GM12891 (cell line): ENCODE data around the gene MRPL34.
"Not testable (repeated sequence)": the region's sequence is repeated elsewhere in the genome, so short reads cannot be mapped to it uniquely, and the experiment has no call there.

ENCODE experiments used
- DNase-seq: peaks from one replicate; pipeline ENCODE4 v3.0.0; 2011; ENCODE audit warnings: low spot score; ENCODE audit not compliant: insufficient read length
- FAIRE-seq: peaks from 2 replicates; lab custom pipeline; 2011; peaks lifted over from hg19 to GRCh38; lab: Jason Lieb, UNC
- PAX5 ChIP-seq: IDR thresholded peaks from 2 replicates; pipeline ENCODE4 v1.6.1; 2011; ENCODE audit warnings: low read length, moderate library complexity, mild to moderate bottlenecking; ENCODE audit not compliant: insufficient read depth, severe bottlenecking
- POLR2A ChIP-seq: IDR thresholded peaks from 2 replicates; pipeline ENCODE4 v1.6.1; 2011; ENCODE audit warnings: low read depth, low read length, control low read depth
- POLR2AphosphoS5 ChIP-seq: IDR thresholded peaks from 2 replicates; pipeline ENCODE4 v1.6.1; 2011; ENCODE audit warnings: low read depth, low read length, control low read depth
- POU2F2 ChIP-seq: IDR thresholded peaks from 2 replicates; pipeline ENCODE4 v1.6.1; 2011; ENCODE audit warnings: low read depth, mild to moderate bottlenecking, control low read depth, low read length, moderate library complexity
- SPI1 ChIP-seq: IDR thresholded peaks from 2 replicates; pipeline ENCODE4 v1.6.1; 2011; ENCODE audit warnings: low read depth, low read length, control low read depth
- TAF1 ChIP-seq: IDR thresholded peaks from 2 replicates; pipeline ENCODE4 v1.6.1; 2011; ENCODE audit warnings: low read depth, low read length, control low read depth

Gene MRPL34

DNA sequence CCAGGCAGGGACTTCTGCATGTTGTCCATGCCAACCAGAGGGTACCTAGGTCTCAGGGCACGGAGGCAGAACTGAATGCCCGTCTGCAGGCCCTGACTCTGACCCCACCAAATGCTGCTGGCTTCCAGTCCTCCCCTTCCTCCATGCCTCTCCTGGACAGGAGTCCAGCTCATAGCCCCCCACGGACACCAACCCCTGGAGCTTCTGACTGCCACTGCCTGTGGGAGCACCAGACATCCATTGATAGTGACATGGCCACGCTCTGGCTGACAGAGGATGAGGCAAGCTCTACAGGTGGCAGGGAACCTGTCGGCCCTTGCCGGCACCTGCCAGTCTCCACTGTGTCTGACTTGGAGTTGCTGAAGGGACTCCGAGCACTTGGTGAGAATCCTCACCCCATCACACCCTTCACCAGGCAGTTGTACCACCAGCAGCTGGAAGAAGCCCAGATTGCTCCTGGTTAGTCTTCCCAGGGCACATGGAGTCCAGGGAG is 22.1 kb upstream of the MRPL34 start:
- no peak for FAIRE-seq
- TF ChIP-seq POLR2A (no peak), POU2F2 (no peak), PAX5 (no peak), POLR2AphosphoS5 (no peak), SPI1 (no peak), TAF1 (no peak)
- no peak for DNase-seq

DNA sequence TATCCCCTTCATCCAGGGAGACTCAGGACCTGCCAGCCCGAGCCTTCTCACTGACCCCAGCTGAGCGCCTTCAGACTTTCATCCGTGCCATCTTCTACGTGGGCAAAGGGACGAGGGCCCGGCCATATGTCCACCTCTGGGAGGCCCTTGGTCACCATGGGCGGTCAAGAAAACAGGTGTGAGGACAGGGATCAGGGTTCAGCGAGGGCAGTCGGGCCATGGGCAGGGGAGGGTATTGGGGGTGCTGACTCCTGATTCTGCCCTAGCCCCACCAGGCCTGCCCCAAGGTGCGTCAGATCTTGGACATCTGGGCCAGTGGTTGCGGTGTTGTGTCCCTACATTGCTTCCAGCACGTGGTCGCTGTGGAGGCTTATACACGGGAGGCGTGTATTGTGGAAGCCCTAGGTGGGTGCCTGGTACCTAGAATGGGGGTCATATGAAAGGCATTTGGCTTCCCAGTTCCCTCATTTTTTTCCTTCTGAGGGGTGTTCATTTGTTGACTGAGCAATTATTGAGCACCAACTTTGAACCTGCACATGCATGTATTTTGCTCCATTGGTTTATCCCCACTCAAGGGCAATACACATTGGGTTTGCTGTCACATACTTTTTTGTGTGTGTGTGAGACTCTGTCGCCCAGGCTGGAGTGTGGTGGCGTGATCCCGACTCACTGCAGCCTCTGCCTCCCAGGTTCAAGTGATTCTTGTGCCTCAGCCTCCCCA is 20.1 kb upstream of the MRPL34 start:
- FAIRE-seq = no peak
- TF ChIP-seq POLR2A (no peak), POLR2AphosphoS5 (no peak), SPI1 (no peak), PAX5 (no peak), POU2F2 (no peak), TAF1 (no peak)
- DNase-seq = no peak

DNA sequence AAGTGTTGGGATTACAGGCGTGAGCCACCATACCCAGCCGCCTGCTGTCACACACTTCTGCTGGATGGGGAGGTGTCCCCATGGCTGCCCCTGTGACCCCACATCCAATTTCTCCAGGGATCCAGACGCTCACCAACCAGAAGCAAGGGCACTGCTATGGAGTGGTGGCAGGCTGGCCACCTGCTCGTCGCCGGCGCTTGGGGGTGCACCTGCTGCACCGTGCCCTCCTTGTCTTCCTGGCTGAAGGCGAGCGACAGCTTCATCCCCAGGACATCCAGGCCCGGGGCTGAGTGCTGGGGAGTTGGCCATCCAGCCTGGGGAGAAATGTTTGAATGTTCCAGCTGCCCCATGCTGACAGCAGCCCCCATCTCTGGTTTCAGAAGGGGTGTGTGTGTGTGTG is 19.4 kb upstream of the MRPL34 start:
- TF ChIP-seq PAX5 (no peak), POU2F2 (no peak), SPI1 (no peak)
- DNase-seq (no peak), FAIRE-seq (no peak)

DNA sequence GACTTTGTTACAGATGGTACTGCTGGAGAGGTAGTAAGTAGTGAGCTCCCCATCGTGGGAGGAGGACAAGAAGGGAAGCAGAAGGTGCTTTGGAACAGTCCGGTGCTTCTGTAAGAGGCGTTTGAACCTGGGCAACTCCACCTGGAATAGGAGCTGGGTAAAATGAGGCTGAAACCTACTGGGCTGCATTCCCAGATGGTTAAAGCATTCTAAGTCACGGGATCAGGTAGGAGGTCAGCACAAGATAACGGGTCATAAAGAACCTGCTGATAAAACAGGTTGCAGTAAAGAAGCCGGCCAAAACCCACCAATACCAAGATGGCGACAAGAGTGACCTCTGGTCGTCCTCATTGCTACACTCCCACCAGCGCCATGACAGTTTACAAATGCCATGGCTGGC is 18.9 kb upstream of the MRPL34 start:
- TF ChIP-seq TAF1 (no peak), SPI1 (no peak), POU2F2 (no peak), POLR2A (no peak), PAX5 (no peak)
- FAIRE-seq = no peak
- no peak for DNase-seq

DNA sequence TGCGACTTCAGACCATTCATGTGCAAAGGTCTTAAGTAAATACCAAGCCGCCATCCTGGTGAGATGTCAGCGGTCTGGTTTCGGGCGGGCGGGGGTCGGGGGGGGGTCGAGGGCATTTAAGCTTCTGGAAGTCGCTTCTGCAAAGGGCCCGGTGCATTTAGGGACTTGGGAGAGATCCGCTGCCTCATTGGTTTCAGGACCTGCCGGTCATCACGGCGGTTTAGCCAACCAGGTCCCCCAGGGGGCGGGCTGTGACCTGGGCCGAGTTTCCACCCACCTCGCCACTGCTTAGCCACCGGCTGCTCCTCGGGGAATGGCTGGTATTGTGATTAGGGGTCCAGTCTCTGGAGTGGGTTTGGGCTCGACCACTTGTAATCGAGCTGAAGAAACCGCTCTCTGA is 16.2 kb upstream of the MRPL34 start:
- TF ChIP-seq TAF1 (no peak), POLR2A (no peak), POLR2AphosphoS5 (no peak), POU2F2 (no peak), SPI1 (no peak), PAX5 (no peak)
- DNase-seq = peak; percentile 77
- FAIRE-seq = peak; percentile 41

DNA sequence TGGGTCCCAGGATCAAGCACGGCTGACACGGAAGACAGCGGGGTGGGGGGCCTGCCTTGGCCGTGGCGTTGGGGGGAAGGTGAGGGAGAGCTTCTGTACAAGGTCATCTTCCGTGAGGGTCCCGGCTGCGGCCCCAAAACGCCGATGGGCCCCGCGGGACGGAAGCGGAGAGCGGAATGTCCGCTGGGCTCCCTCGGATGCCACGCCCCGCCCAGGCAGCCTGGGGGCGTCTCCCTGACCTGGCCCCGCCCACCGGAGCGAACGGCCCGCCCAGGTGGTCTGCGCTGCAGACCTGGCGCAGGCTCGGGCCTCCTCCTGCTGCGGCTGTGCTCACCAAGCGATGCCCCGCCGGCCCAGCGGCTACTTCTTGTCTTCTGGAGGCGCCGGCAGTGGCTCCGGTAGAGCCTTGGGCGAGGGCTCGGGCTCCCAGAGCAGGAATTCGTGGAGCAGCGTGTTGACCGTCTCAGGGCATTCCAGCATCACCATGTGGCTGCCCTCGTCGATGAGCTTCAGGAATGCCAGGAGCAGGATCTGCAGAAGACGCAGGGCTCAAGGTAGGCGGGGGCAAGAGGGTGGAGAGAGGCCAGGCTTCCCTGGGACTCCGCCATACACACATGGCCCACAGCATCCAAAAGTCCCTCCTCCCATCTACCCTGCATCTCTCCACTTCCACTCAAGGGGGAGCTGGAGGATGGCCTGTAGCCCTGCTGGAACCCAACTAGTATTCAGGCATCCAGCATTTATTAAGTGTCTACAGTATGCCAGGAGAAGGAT is 13.2 kb upstream of the MRPL34 start:
- FAIRE-seq (peak; percentile 96), DNase-seq (peak; percentile 98)
- no peak for TF ChIP-seq POLR2A
- TF ChIP-seq POU2F2 = peak; percentile 54; the same call in 1 of the 2 replicates

DNA sequence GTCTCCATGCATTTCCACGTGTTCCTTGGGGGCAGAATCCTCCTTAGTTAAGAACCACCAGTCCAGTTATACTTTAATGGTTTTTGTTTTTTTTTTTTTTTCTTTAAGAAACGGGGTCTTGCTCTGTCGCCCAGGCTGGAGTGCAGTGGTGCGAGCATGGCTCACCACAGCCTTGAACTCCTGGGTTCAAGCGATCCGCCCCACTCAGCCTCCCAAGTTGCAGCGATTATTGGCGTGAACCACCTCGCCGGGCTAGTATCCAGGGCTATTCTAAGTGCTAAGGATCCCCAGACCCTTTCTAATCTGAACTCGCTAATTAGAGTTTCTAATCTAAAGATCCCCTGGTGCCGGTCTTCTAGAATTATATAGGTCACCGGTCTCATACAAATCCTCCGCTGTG is 12.1 kb upstream of the MRPL34 start:
- FAIRE-seq (no peak), DNase-seq (no peak)
- no peak for TF ChIP-seq POLR2A
- TF ChIP-seq SPI1 = no peak
- no peak for TF ChIP-seq PAX5
- TF ChIP-seq POLR2AphosphoS5 = no peak
- TF ChIP-seq POU2F2 = no peak
- TF ChIP-seq TAF1 = no peak

DNA sequence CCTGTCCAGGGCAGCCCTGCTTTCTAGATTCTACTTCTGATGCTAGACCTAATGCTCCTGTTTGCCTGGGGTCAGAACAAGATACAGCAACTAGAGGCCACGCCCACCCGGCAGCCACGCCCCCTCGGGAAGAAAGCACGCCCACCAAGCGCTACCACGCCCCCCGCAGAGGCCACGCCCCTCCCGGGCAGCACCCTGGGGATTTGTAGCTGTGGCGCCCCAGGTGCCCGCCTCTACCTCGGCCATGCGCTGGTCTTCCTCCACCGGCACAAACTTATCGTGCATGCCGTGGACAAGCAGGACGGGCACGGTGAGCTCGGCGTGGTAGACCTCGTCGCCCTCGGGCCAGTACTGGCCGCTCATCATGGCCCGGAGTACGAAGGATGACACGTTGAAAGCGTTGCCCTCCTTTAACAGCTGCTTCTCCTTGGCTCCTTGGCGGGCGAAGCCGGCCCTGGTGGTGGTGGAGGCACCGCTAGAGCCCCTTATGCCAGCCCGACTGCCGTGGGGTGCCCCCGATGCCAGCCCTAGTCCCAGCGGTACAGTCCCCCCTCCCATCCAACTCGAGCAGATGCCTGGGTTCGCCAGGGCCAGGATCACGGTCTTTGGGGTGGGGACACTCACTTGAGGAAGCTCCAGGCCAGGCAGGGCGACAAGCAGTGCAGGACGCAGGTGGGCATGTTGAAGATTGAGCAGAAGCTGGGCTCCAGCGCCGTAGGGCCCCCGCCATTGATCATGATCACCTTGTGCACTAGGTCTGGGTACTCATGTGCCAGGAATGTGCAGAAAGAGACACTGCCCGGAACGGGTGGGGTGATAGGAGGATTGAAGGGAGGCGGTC is 11.4 kb upstream of the MRPL34 start:
- FAIRE-seq (peak; percentile 56), DNase-seq (peak; percentile 62)
- no peak for TF ChIP-seq PAX5
- TF ChIP-seq POLR2AphosphoS5 = no peak
- no peak for TF ChIP-seq TAF1
- no peak for TF ChIP-seq POU2F2
- no peak for TF ChIP-seq SPI1
- no peak for TF ChIP-seq POLR2A

DNA sequence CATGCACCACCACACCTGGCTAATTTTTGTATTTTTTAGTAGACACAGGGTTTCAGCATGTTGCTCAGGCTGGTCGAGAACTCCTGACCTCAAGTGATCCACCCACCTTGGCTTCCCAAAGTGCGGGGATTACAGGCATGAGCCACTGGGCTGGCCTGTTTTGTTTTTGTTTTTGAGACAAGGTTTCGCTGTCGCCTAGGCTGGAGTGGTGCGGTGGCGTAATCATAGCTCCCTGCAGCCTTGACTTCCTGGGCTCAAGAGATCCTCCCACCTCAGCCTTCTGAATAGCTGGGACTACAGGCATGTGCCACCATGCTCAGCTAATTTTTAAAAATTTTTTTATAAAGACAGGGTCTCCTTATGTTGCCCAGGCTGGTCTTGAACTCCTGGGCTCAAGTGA is 10.1 kb upstream of the MRPL34 start:
- DNase-seq, FAIRE-seq: not testable (repeated sequence)

DNA sequence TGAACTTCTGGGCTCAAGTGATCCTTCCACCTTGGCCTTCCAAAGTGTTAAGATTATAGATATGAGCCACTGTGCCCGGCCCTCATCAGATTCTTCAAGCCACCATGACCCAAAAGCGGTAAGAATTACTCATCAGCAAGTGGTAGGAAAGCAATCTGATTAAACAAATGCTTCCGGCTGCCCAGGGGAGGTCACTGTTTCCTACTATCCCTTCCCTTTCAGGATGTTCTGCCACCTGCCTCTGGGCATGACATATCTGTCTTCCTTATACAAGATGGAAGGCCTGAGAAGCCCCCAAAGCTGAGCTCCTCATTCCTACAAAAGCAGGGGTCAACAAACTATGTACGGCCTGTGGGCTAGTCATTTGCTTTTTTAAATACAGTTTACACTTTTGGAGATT is 9.4 kb upstream of the MRPL34 start:
- TF ChIP-seq POU2F2 (no peak), TAF1 (no peak), POLR2AphosphoS5 (no peak), PAX5 (no peak), POLR2A (no peak), SPI1 (no peak)

More for the DNA sequence above, 9.4 kb upstream of the MRPL34 start:
- DNase-seq (no peak), FAIRE-seq (no peak)
